Stromal cell of bone marrow (primary cell): ENCODE data around the gene MSRB1.

Source experiments
- DNase-seq: peaks from one replicate; pipeline ENCODE4 v3.0.0-alpha.2; 2012; ENCODE audit warnings: low read depth

MSRB1 gene

GRCh38 chr16:1895949-1896675 lies 46.9 kb downstream of the MSRB1 start:
- DNase-seq: no peak

GRCh38 chr16:1895068-1895467 lies 47.9 kb downstream of the MSRB1 start:
- DNase-seq: no peak

DNA sequence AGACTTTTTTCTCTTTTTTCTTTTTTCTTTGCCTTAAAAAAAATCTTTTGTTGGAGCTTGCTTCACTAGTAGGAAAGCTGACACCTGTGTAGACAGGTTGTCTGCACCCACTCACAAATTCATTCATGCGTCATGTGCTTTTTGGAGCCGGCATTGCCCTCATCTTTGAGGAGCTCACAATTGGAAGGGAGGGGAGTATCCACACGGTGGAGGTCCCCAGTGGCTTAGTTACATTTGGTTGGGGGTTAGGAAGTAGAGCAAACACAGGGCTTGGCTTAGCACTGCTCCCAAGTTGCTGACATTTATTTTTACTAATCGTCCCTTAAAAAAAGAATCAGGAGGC lies 52.3 kb downstream of the MSRB1 start:
- DNase-seq: no peak

DNA sequence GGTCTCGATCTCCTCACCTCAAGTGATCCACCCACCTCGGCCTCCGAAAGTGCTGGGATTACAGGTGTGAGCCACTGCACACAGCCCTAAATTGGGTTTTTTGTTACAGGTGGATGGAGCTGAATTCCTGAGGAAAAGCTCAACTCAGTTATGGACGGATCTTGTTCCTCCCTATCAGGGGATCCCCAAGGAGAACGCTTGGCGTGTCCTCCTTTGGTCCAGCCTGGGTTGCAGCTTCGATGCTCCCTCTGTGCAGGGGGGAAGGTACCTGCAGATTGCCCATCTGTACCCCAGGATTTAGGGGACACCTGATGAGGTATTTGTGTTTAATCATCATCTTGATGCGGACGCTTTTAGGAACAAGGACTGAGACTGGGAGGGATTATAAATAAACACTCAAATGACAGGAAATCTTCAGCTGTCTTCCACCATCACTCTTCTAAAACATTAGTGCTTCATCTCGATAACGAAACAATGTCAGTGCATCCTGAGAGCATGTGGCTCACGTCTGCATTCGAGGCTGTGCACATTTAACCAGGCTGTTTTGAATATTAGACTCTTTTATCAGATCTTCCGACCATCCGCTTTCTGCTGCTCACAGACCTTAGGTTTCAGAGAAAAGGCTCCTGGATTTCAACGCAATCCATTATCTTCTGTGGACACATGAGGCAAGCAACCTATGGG lies 52.8 kb downstream of the MSRB1 start:
- DNase-seq: no peak
